Activated CD4-positive, alpha-beta T cell treated with anti-CD3 and anti-CD28 coated beads, Interleukin-2, amount 50 U/mL, for 24 hours (primary cell): ENCODE measurements around the gene TMEM233.
"Not testable (repeated sequence)": the region's sequence is repeated elsewhere in the genome, so short reads cannot be mapped to it uniquely, and the experiment has no call there.

Experiments used
- DNase-seq, 2 donors: peaks; one replicate each; pipeline ENCODE4 v3.0.0-alpha.2; 2020; ENCODE audit warnings: low read depth in 1 of 2, low spot score in 1 of 2

Gene TMEM233

GRCh38 chr12:119657001-119657400 lies 63.4 kb downstream of the TMEM233 start:
- DNase-seq = not testable (repeated sequence)

GRCh38 chr12:119658166-119658565 lies 64.6 kb downstream of the TMEM233 start:
- not testable (repeated sequence) for DNase-seq

DNA sequence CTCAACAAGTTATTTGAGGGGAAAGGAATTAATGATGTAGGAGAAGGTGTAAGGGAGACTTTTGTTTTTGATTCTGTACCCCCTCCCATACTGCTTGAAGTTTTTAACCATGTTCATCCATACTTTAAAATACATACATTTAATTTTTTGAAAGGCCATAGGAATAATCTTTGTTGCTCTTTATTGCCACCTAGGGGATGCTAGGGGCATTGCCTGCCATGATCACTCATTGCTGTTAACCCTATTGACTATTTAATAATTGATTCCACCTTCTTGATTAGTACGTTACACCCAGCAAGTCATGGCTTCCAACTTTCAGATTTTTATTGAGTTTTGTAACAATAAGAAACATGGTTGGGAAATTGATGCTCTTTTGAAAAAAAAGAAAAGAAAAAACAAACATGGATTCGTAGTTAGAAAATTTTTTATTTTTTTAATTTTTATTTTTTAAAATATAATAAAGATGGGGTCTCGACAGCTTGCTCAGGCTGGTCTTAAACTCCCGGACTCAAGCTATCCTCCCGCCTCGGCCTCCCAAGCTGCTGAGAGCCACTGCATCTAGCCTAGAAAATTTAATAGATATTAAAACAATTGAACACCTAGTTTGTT lies 65.8 kb downstream of the TMEM233 start:
- peak in 1 of 2 donors; percentile 21 for DNase-seq

DNA sequence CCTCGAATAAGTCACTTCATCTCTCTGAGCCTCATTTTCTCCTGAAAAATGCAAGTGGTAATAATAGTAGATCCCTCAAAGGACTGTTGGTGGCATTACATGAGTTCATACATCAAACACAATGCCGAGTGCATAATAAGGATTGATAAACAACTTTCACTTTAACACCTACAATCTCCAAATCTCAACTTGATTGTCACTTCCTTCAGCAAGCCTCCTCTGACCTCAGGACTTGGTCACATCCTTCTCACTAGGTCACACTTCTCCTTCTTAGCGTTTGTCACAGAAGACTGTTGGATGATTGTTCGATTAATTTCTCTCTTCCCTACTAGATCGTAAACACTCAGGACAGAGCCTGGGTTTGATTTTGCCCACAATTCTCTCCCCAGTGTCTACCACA lies 66.5 kb downstream of the TMEM233 start:
- DNase-seq = no peak

- DNase-seq = no peak
Observed at GRCh38 chr12:119661882-119662281, 68.3 kb downstream of the TMEM233 start.

GRCh38 chr12:119664642-119665041 lies 71.1 kb downstream of the TMEM233 start:
- no peak for DNase-seq

DNA sequence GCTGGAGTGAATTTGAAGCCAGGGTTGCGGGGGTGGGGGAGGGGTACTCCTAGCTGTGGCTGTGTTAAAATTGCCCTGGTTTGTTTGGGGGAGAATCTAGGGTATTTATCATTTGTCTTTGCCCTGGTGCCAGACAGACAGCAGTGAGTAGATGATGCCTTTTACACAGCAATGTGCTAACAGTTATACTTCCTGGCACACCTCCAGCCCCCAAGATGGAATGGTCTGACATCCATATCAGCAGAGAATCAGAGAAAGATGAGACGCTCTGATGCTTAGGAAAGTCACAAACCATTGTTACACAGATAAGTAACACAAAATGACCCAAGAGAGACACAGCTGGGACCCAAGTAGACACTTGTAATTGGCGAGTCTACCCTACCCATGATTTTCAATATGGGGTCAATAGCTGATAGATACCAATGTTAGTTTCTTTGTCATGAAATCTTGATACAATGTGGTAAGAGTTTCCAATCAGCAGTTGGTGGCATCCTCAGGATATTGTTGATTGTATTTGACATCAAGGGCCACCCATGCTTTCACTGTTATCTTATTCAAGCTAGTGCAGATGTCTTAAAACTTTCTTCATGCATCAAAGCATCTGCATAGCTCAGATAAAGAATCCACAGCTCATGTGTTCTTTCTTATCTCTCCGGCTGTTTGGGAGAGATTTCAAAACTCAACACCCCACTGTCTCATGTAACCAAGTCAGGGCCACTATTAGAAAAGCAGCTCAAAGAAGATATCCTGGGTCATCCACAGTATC lies 71.8 kb downstream of the TMEM233 start:
- DNase-seq = no peak

GRCh38 chr12:119666226-119666795 lies 72.7 kb downstream of the TMEM233 start:
- DNase-seq = no peak

DNA sequence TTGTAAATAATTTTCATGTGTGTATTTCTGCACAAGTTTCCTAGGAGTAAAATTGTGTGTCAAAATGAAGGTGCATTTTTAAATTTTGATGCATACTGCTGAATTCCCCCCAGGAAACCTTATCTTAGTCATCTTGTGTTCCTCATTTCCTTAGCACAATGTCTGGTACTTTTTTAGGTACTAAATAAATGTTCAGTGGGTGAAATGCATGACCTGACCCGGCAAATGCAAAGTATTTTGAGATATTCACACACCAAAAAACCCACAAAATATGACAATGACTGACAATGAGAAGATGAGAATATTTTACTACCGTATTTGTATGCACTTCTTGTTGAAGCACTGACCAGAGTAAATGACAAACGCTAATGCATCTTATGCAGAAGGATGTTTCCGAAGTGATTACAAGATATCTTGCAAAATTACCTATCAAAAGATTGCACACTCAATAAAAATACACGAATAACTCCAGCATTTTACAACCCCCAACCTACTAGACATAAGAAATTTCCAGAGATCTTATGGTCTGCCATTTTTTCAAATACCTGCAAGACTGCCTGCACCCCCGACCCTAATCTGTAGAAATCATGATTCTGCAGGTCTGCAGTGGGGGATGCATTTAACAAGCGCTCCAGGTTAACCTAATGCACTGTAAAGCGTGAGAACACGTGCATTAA lies 73.5 kb downstream of the TMEM233 start:
- no peak for DNase-seq

DNA sequence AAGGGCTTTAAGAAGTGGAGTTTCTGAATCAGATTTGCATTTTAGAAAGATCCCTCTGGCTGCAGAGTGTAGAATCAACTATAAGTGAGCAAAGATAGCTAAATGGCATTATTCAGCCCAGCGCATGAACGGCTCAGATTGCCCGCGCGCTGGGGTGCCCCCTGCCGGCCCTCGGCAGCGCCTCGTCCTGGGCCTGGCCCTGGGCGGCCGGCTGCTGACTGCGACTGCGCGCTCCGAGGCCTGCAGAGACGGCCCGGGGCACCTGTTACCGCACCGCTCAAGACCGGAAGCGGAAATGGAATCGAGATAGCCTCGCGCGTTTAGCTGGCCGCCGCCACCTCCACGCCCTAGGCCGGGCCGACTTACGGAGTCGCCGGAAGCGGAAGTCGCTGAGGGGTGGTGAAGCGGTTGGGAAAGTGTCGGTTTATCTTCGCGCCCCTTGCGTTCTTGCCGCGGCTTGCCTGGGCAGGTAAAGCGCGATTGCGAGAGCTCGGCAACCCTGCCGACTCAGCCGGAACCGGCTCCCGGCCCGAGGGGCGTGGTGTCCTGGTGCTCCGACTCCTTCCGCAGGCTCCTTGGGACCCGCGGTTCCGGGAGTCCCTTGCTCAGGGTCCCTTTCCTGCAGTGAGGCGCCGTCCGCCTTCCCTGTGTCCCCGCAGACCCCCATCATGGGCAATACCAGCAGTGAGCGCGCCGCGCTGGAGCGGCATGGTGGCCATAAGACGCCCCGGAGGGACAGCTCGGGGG lies 74.2 kb downstream of the TMEM233 start, which contains the start of gene PRKAB1:
PRKAB1 (plus strand) TSS at position 557 of the 747 bp plus-strand sequence; CDS start at position 669, 112 bp downstream.
- peak; percentile 84 to 95 for DNase-seq

- no peak for DNase-seq
Observed at GRCh38 chr12:119668324-119668841, 74.8 kb downstream of the TMEM233 start.

GRCh38 chr12:119669744-119670472 lies 76.3 kb downstream of the TMEM233 start:
- DNase-seq = no peak

DNA sequence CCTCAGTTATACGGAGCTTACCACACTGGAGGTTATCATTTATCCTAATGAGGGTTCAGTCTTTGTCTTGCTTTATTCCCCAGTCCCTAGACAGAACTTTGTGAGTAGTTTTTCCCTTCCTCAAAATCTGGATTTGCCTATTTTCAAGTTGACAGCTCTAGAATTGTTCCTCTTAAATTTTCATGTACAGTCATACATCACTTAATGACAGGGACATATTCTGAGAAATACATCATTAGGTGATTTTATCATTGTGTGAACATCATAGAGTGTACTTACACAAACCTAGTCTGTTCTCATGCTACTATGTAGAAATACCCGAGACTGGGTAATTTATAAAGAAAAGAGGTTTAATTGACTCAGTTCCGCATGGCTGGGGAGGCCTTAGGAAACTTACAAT lies 77.5 kb downstream of the TMEM233 start:
- DNase-seq = no peak

GRCh38 chr12:119672194-119672593 lies 78.6 kb downstream of the TMEM233 start:
- DNase-seq = no peak

DNA sequence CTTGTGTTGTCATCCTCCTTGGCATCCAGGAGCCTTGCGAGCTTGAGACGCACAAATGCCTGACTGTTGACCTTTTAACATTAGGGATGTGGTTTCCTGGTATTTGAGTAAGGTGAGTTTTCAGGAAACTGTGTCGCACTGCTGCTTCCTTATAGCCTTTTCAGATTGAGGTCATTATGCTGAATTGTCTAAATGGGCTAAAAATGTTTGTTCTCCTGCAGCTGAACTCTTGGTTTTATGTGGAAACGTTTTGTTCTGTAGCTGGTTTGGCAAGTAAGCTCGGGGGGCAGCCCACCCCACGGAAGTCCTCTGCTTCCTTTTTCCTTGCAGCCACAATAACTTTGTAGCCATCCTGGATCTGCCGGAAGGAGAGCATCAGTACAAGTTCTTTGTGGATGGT lies 80.1 kb downstream of the TMEM233 start:
- no peak for DNase-seq

DNA sequence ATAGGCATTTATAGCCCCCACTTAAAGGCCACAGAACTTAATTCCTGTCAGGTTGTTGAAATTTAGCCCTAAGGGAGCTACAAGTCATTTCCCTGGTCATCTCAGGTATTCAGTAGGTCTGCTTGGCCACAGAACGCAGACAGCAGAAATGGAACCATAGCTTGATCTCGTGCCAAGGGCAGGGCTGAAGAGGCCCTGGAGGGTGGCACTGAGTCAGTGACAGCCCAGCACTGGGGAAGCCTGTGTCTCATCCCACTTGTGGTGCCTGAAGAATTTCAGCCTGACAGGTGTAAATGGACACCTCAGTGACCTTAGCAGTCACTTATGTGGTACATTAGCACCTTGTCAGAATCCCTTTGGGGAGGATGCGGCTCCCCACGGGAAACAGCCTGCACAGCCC lies 81.0 kb downstream of the TMEM233 start:
- DNase-seq = no peak

GRCh38 chr12:119676022-119676421 lies 82.4 kb downstream of the TMEM233 start:
- no peak for DNase-seq

- no peak for DNase-seq
Observed at GRCh38 chr12:119676573-119676972, 83.0 kb downstream of the TMEM233 start.

DNA sequence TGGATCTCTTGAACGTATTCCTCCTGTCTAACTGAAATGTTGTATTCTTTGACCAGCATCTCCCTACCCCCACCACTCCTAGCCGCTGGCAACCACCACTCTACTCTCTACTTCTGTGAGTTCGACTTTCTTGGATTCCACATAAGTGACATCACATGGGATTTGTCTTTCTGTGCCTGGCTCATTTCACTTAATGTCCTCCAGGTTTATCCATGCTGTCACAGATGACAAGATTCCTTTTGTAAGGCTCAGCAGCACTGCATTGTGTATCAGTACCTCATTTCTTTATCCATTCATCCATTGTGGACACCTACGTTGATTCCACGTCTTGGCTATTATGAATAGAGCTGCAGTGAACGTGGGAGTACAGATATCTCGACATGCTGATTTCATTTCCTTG lies 84.9 kb downstream of the TMEM233 start:
- no peak for DNase-seq

DNA sequence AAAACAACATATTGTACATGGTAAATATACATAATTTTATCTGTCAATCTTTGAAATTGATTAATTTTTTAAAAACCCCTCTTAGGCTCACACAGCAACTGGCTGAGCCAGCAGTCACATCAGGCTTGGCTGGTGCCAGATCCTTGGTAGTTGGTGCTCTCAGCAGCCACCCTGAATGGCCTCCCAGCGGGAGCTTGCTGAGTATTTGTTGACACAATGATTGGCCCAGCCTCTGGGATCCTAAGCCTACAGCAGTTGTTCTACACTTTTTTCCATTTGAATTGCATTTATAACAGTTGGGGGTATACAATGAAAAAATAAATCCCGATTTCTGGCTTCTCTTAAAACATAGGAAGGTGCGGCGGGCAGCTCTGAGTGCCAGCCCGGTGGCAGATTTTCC lies 85.5 kb downstream of the TMEM233 start:
- DNase-seq = no peak
